ENCODE measurements around the gene CDC27.

- TF ChIP-seq PREB (CRISPR knock-in tag; IDR thresholded peaks at IDR 0.05; ENCODE audit: borderline replicate concordance) (no peak), CTCF (IDR thresholded peaks at IDR 0.05) (no peak), STAT6 (CRISPR knock-in tag; conservative IDR thresholded peaks at IDR 0.05; ENCODE audit: low read depth) (no peak), CBFB (CRISPR knock-in tag; IDR thresholded peaks at IDR 0.05; ENCODE audit: low read depth) (no peak), CREB1 (CRISPR knock-in tag; IDR thresholded peaks at IDR 0.05) (no peak), RELA (CRISPR knock-in tag; IDR thresholded peaks at IDR 0.05; ENCODE audit: borderline replicate concordance) (no peak), ZNF232 (CRISPR knock-in tag; IDR thresholded peaks at IDR 0.05) (no peak), ARID4B (CRISPR knock-in tag; IDR thresholded peaks at IDR 0.05; ENCODE audit: borderline replicate concordance) (no peak), ATF1 (CRISPR knock-in tag; IDR thresholded peaks at IDR 0.05) (no peak)
Measured at GRCh38 chr17:47219621-47220475, 30.8 kb upstream of the CDC27 start.

All from WTC11 (cell line).